Epithelial cell of proximal tubule (primary cell): ENCODE results near the gene SHISA6. TPM values are rescaled to one million over a fixed set of nuclear protein-coding genes. Genes with fewer than 3 reads are reported as not detected.

Experiments
- DNase-seq: peaks from one replicate; pipeline ENCODE4 v3.0.0-alpha.2; 2011; ENCODE audit warnings: low read depth
- H3K4me3 ChIP-seq: 2 replicates; pipeline ENCODE4 v1.5.1; 2011; ENCODE audit warnings: low read depth, mild to moderate bottlenecking, low read length
- CTCF ChIP-seq: conservative IDR thresholded peaks from 2 replicates; pipeline ENCODE4 v1.5.1; 2012; ENCODE audit warnings: low read depth, mild to moderate bottlenecking, low read length
- total RNA-seq: library from RNA; depleted of rRNA; stranded (reverse); fragments of >200 nt; gene quantifications from 2 replicates; pipeline ENCODE4 v1.2.3, GENCODE V29; 2015

The SHISA6 gene
- total RNA-seq, 1 donor from 2014 or later: not detected

GRCh38 chr17:11290814-11291213 lies 49.8 kb downstream of the SHISA6 start:
- H3K4me3 ChIP-seq: no peak overlapping the region
- no peak for TF ChIP-seq CTCF
- no peak for DNase-seq

- no peak for TF ChIP-seq CTCF
- no peak overlapping the region for H3K4me3 ChIP-seq
- no peak for DNase-seq
These were observed 51.5 kb downstream of the SHISA6 start for GRCh38 chr17:11292491-11292890.

- H3K4me3 ChIP-seq: no peak overlapping the region
- no peak for TF ChIP-seq CTCF
- no peak for DNase-seq
These were observed 52.5 kb downstream of the SHISA6 start for GRCh38 chr17:11293480-11293879.

- H3K4me3 ChIP-seq: no peak overlapping the region
- no peak for TF ChIP-seq CTCF
- no peak for DNase-seq
These were observed 53.8 kb downstream of the SHISA6 start for GRCh38 chr17:11294826-11295225.

GRCh38 chr17:11296994-11297393 lies 56.0 kb downstream of the SHISA6 start:
- H3K4me3 ChIP-seq: no peak overlapping the region
- no peak for DNase-seq
- peak; percentile 62 for TF ChIP-seq CTCF

GRCh38 chr17:11298401-11298800 lies 57.4 kb downstream of the SHISA6 start:
- no peak for DNase-seq
- no peak for TF ChIP-seq CTCF
- no peak overlapping the region for H3K4me3 ChIP-seq

- no peak for TF ChIP-seq CTCF
- DNase-seq: no peak
- no peak overlapping the region for H3K4me3 ChIP-seq
These were observed 59.2 kb downstream of the SHISA6 start for GRCh38 chr17:11300201-11300600.
